GM21447 (cell line): ENCODE data around the gene NOX3.
A peak's percentile ranks its signal among the peaks of the same experiment; 100 is the strongest.
"Not testable (repeated sequence)": the region's sequence is repeated elsewhere in the genome, so short reads cannot be mapped to it uniquely, and the experiment has no call there.

Experiments
- ATAC-seq: cut with Tn5 transposase; IDR thresholded peaks from one replicate; pipeline ENCODE4 v1.9.1; 2021; ENCODE audit not compliant: unreplicated experiment

Gene NOX3

GRCh38 chr6:155455766-155456165 lies at the start of gene NOX3:
TSS of gene NOX3 (minus strand) at chr6:155455839. CDS start at chr6:155455800, 39 bp downstream.
- ATAC-seq = no peak

GRCh38 chr6:155504848-155505607 lies 49.4 kb upstream of the NOX3 start:
- ATAC-seq = no peak

GRCh38 chr6:155502393-155502792 lies 46.8 kb upstream of the NOX3 start:
- ATAC-seq = no peak

- ATAC-seq = no peak
Measured at GRCh38 chr6:155499574-155499973, 43.9 kb upstream of the NOX3 start.

GRCh38 chr6:155498370-155498769 lies 42.7 kb upstream of the NOX3 start:
- no peak for ATAC-seq

GRCh38 chr6:155497273-155497672 lies 41.6 kb upstream of the NOX3 start:
- no peak for ATAC-seq

- no peak for ATAC-seq
Measured at GRCh38 chr6:155495011-155495768, 39.6 kb upstream of the NOX3 start.

- peak; percentile 93 for ATAC-seq
Measured at GRCh38 chr6:155493694-155494143, 38.1 kb upstream of the NOX3 start.

- ATAC-seq = peak; percentile 28
Measured at GRCh38 chr6:155493026-155493693, 37.5 kb upstream of the NOX3 start.

GRCh38 chr6:155492061-155492735 lies 36.6 kb upstream of the NOX3 start:
- no peak for ATAC-seq

- ATAC-seq = no peak
Measured at GRCh38 chr6:155491421-155491820, 35.8 kb upstream of the NOX3 start.

- not testable (repeated sequence) for ATAC-seq
Measured at GRCh38 chr6:155488197-155488596, 32.6 kb upstream of the NOX3 start.

GRCh38 chr6:155487371-155488130 lies 31.9 kb upstream of the NOX3 start:
- no peak for ATAC-seq

GRCh38 chr6:155486721-155487294 lies 31.2 kb upstream of the NOX3 start:
- ATAC-seq = no peak

GRCh38 chr6:155485756-155486155 lies 30.1 kb upstream of the NOX3 start:
- ATAC-seq = no peak

GRCh38 chr6:155483858-155484257 lies 28.2 kb upstream of the NOX3 start:
- ATAC-seq = no peak

GRCh38 chr6:155481215-155481614 lies 25.6 kb upstream of the NOX3 start:
- ATAC-seq = no peak

GRCh38 chr6:155473741-155474140 lies 18.1 kb upstream of the NOX3 start:
- ATAC-seq = no peak

GRCh38 chr6:155472886-155473285 lies 17.2 kb upstream of the NOX3 start:
- ATAC-seq = no peak
